Right lobe of liver (tissue), 6 donors: Measurements from ENCODE around the gene B4GALT6. TPM values are rescaled to one million over a fixed set of nuclear protein-coding genes. Genes with fewer than 3 reads are reported as not detected.
A peak's percentile ranks its signal among the peaks of the same experiment; 100 is the strongest.
"Not testable (repeated sequence)": the region's sequence is repeated elsewhere in the genome, so short reads cannot be mapped to it uniquely, and the experiment has no call there.

Experiments used
- ATAC-seq, 4 donors: fragments of 200-7000 bp; cut with Tn5 transposase; one replicate each; pipeline ENCODE4 v1.9.1; 2020; ENCODE audit warnings: mild to moderate bottlenecking in 4 of 4, moderate library complexity in 4 of 4
- DNase-seq, 3 donors: peaks; one replicate each; pipeline ENCODE4 v3.0.0-alpha.2; 2020
- H3K27ac ChIP-seq, 3 donors: fragments of 200-600 bp; one replicate each; pipeline ENCODE4 v1.8.0; 2022
- H3K27me3 ChIP-seq, 2 donors: fragments of 200-600 bp; one replicate each; pipeline ENCODE4 v1.8.0; 2022
- H3K36me3 ChIP-seq, 4 donors: fragments of 200-600 bp; sonication (generic) in 1 of 4; one replicate each; pipeline versions ENCODE4 v1.5.1 to v1.8.0; 2017 to 2022; ENCODE audit warnings: control low read depth in 1 of 4
- H3K4me1 ChIP-seq, 4 donors: fragments of 200-600 bp; sonication (generic) in 1 of 4; one replicate each; pipeline versions ENCODE4 v1.5.1 to v1.8.0; 2017 to 2022; ENCODE audit warnings: control low read depth in 1 of 4
- H3K4me3 ChIP-seq, 3 donors: fragments of 200-600 bp; one replicate each; pipeline ENCODE4 v1.8.0; 2022
- H3K9me3 ChIP-seq, 4 donors: fragments of 200-600 bp; sonication (generic) in 1 of 4; one replicate each; pipeline versions ENCODE4 v1.5.1 to v1.8.0; 2017 to 2022; ENCODE audit warnings: control low read depth in 1 of 4
- POLR2A ChIP-seq: fragments of 450-650 bp; IDR thresholded peaks from one replicate; pipeline ENCODE4 v1.6.1; 2017; ENCODE audit warnings: antibody characterized with exemption, mild to moderate bottlenecking
- WGBS: methylation state at CpG from one replicate; pipeline ENCODE4 v1.1.6; 2018; ENCODE audit warnings: low coverage, low lambda C conversion rate; ENCODE audit not compliant: insufficient coverage; ENCODE audit errors: missing lambda C conversion rate; 5-methylcytosine and 5-hydroxymethylcytosine counted together
- intact Hi-C, 2 donors: fragments of 100-400 bp; cut with DNase I; formaldehyde crosslinking; loops; one replicate each; pipeline versions ENCODE4 v1.11.2 to v1.14.1; 2022
- long read RNA-seq: library from polyadenylated mRNA; unstranded; transcript quantifications from one replicate; pipeline ENCODE4 v2.0.0, GENCODE V29; 2019
- total RNA-seq, 6 experiments: library from RNA; depleted of rRNA in 2 of 6; stranded (reverse); fragments of >200 nt in 2 of 6; fragmentation: NEBNext Ultra II Directional in 3 of 6; extraction: Animal tissue kit (Norgen Biotek cat#: 25700) in 3 of 6; gene quantifications; one replicate each; pipeline versions ENCODE4 v1.1.0 to v1.2.4, GENCODE V29; 2016 to 2023
- TF ChIP-seq, protein P1 (sequence below), 4 donors: fragments of 200-600 bp in 3 of 4; fragments of 450-650 bp in 1 of 4; IDR thresholded peaks; one replicate each; pipeline versions ENCODE4 v1.5.1 to v1.8.0; 2016 to 2022; ENCODE audit warnings: antibody characterized with exemption in 4 of 4, mild to moderate bottlenecking in 2 of 4
- donor health status: DM: no; HTN: yes; CAD: no.
- donor health status: DM: no; HTN: no; CAD: no.
- donor health status: DM: no; HTN: no; CAD: no.
- donor health status: DM: no; HTN: yes; CAD: no.
- donor health status: DM: no; HTN: yes; CAD: no.

The B4GALT6 gene, protein sequence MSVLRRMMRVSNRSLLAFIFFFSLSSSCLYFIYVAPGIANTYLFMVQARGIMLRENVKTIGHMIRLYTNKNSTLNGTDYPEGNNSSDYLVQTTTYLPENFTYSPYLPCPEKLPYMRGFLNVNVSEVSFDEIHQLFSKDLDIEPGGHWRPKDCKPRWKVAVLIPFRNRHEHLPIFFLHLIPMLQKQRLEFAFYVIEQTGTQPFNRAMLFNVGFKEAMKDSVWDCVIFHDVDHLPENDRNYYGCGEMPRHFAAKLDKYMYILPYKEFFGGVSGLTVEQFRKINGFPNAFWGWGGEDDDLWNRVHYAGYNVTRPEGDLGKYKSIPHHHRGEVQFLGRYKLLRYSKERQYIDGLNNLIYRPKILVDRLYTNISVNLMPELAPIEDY
- 1 to 10 TPM; 1.7 to 4.8 (median 2.0) TPM for total RNA-seq
- long read RNA-seq: 0 reads

DNA sequence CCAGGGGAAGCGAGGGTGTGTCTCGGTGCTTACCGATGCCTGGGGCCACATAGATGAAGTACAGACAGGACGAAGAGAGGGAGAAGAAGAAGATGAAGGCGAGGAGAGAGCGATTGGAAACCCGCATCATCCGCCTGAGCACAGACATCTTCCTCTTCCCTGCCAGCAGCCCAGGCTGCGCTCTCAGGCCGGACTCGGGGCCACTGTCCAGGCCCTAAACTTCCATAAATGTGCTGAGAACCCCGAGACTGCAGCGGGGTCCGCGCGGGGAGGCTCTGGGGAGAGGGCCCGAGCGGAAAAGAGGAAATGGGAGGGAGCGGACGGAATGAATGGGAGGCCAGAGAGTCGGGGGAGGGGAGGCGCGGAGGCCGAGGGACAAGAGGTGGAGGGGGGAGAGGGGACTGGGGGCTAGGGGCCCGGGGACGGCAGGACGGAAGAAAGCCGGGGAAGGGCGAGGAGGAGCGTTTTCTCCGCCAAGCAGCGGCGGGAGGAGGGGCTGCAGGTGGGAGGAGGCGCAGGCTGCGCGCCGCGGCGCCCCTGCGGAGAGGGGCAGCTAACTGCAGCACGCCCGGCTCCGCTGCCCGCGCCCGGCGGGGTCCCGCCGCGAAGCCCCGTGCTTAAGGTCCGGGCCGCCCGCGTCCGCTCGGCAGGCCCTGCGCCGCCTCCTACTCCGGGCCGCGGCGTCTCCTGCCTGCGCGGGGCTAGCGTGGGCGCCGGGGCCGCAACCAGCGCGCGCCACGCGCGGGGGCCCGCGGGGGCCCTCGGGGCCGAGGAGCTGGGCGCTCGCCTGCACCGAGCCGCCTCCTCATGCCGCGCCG lies at the start of gene B4GALT6:
Gene B4GALT6, minus strand, starts transcription at position 303 of the 818 bp plus-strand sequence. Its CDS starts 155 bp downstream, at position 148.
- Histone ChIP-seq H3K4me3 (peak within 1 kb of the TSS; percentile 60 to 62 (median 61)), H3K4me1 (no peaks in the 10 kb centered on the region), H3K9me3 (no peaks in the 10 kb centered on the region), H3K27ac (peak within 1 kb of the TSS; percentile 21 to 50 (median 44)), H3K27me3 (no peaks in the 10 kb centered on the region), H3K36me3 (no peaks in the 10 kb centered on the region)
- DNase-seq: peak; percentile 49 to 58 (median 49)
- ATAC-seq: peak; percentile 38 to 55 (median 47)
- 2% methylated on average over 25 of the region's 86 CpGs for WGBS
- TF ChIP-seq, protein P1, sequence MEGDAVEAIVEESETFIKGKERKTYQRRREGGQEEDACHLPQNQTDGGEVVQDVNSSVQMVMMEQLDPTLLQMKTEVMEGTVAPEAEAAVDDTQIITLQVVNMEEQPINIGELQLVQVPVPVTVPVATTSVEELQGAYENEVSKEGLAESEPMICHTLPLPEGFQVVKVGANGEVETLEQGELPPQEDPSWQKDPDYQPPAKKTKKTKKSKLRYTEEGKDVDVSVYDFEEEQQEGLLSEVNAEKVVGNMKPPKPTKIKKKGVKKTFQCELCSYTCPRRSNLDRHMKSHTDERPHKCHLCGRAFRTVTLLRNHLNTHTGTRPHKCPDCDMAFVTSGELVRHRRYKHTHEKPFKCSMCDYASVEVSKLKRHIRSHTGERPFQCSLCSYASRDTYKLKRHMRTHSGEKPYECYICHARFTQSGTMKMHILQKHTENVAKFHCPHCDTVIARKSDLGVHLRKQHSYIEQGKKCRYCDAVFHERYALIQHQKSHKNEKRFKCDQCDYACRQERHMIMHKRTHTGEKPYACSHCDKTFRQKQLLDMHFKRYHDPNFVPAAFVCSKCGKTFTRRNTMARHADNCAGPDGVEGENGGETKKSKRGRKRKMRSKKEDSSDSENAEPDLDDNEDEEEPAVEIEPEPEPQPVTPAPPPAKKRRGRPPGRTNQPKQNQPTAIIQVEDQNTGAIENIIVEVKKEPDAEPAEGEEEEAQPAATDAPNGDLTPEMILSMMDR (IDR thresholded peaks at IDR 0.05): no peak
- no peak for TF ChIP-seq POLR2A
- intact Hi-C loops: no loop called here

DNA sequence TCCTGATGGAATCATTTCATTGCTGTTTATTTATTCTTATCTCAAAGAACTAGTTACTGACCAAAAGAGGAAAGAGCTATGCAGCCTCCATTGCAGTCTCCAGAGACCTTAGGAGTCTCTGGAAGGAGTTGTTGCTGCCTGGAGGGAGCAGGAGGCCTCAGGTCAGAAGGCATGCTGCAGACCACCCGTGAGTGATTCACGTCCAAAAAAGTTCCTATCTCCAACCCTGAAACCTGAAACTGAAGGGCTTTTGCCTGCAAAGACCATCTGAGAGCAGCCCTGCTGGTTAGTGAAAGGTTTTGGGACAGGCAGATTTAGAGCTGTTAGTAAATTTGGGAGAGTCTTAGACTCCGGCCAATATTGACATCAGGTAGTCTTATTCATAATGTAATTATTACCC lies 47.2 kb upstream of the B4GALT6 start:
- ATAC-seq: no peak
- H3K9me3 ChIP-seq: no peaks in the 10 kb centered on the region
- H3K4me3 ChIP-seq: no peak overlapping the region
- intact Hi-C loops: no loop called here
- no peak overlapping the region for H3K27ac ChIP-seq
- H3K27me3 ChIP-seq: no peaks in the 10 kb centered on the region
- H3K36me3 ChIP-seq: no peaks in the 10 kb centered on the region
- peaks cover 0 to 8% (median 0%) of the 10 kb centered on the region in 4 donors for H3K4me1 ChIP-seq
- 79% methylated on average over 3 of the region's 3 CpGs for WGBS
- no peak for DNase-seq
- TF ChIP-seq, protein P1 (IDR thresholded peaks at IDR 0.05): no peak
- no peak for TF ChIP-seq POLR2A

DNA sequence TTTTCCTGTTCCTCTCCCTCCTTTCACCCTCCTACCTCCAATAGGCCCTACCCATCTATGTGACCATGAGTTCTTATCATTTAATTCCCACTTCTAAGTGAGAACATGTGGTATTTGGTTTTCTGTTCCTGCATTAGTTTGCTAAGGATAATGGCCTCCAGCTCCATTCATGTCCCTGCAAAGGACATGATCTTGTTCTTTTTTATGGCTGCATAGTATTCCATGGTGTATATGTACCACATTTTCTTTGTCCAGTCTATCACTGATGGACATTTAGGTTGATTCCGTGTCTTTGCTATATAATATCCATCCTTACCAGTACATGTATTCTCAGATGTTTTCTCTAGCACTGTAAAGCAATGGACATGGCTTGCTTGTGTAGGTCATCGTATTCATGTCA lies 44.8 kb upstream of the B4GALT6 start:
- ATAC-seq, H3K36me3 ChIP-seq, H3K4me3 ChIP-seq, intact Hi-C loops, H3K9me3 ChIP-seq, H3K4me1 ChIP-seq, DNase-seq, H3K27ac ChIP-seq, H3K27me3 ChIP-seq: not testable (repeated sequence)
- WGBS: 79% methylated on average over 2 of the region's 2 CpGs

DNA sequence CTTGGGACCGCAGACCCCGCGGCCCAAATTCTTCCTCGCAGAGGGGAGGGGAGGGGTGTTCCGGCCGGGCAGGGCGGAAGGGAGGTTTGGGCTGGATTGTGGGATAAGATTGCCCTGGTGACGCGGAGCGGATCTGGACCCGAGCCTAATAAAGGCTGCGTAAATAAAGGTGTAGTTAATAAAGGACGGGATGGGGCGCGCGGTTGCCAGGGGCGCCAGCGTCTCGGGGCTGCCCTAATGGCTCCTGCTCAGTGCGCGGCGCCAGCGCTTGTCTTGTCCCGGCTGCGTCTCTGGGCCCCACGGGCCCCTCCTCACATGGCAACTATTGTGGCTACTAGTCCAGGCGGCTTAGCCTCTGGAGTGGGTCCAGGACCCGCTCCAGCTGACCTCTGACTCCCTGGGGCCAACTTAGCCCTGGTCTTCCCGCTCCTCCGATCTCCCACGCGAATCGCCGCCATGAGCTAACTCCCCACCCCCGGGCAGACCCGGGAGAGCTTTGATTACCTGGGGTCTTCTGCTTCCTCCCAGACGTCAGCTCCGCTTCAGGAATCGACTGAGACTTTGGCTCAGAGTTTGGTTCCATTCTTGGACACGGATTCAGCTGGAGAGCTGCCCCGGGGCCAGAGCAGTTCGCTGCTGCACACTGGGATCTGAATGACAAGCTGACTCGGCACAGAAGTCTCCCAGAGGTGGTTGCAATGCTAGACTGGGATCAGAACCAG lies 39.8 kb upstream of the B4GALT6 start:
- Histone ChIP-seq H3K36me3 (no peaks in the 10 kb centered on the region), H3K27ac (peak overlapping the region; percentile 77 to 89 (median 77)), H3K4me1 (no peaks in the 10 kb centered on the region), H3K4me3 (peak overlapping the region; percentile 44 to 68 (median 67)), H3K9me3 (no peaks in the 10 kb centered on the region), H3K27me3 (no peaks in the 10 kb centered on the region)
- intact Hi-C loops: no loop called here
- WGBS: 26% methylated on average over 30 of the region's 43 CpGs
- peak; percentile 78 to 86 (median 84) for ATAC-seq
- peak; percentile 72 to 86 (median 86) for DNase-seq
- TF ChIP-seq POLR2A: peak; percentile 26
- TF ChIP-seq, protein P1 (IDR thresholded peaks at IDR 0.05): no peak
